ENCODE measurements around the gene KIDINS220.

DNA sequence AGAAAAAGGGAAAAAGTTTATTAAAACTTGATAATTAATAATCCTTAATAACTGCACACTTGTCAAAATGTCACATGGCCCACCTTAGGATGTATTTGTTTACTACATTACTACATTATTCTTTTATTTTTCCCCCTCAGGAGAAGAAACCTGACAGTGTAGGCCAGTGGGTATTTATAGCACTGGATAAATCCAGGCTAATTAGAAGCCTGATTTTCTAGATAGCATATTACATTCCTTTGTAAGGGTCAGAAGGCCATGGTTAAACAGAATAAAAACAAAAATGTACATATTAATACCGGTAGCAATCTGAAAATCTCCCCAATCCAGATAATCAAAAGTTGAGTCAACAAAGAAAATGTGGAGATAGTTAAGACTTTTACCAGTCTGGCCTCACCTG is 21.5 kb upstream of the KIDINS220 start:
- TF ChIP-seq, protein P1, sequence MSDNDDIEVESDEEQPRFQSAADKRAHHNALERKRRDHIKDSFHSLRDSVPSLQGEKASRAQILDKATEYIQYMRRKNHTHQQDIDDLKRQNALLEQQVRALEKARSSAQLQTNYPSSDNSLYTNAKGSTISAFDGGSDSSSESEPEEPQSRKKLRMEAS (IDR thresholded peaks at IDR 0.05) = no peak
- no peak for TF ChIP-seq SRF (IDR thresholded peaks at IDR 0.05; ENCODE audit: low read depth)
- no peak for TF ChIP-seq EZH2 (IDR thresholded peaks at IDR 0.05)
- TF ChIP-seq, protein P2, sequence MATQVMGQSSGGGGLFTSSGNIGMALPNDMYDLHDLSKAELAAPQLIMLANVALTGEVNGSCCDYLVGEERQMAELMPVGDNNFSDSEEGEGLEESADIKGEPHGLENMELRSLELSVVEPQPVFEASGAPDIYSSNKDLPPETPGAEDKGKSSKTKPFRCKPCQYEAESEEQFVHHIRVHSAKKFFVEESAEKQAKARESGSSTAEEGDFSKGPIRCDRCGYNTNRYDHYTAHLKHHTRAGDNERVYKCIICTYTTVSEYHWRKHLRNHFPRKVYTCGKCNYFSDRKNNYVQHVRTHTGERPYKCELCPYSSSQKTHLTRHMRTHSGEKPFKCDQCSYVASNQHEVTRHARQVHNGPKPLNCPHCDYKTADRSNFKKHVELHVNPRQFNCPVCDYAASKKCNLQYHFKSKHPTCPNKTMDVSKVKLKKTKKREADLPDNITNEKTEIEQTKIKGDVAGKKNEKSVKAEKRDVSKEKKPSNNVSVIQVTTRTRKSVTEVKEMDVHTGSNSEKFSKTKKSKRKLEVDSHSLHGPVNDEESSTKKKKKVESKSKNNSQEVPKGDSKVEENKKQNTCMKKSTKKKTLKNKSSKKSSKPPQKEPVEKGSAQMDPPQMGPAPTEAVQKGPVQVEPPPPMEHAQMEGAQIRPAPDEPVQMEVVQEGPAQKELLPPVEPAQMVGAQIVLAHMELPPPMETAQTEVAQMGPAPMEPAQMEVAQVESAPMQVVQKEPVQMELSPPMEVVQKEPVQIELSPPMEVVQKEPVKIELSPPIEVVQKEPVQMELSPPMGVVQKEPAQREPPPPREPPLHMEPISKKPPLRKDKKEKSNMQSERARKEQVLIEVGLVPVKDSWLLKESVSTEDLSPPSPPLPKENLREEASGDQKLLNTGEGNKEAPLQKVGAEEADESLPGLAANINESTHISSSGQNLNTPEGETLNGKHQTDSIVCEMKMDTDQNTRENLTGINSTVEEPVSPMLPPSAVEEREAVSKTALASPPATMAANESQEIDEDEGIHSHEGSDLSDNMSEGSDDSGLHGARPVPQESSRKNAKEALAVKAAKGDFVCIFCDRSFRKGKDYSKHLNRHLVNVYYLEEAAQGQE (IDR thresholded peaks at IDR 0.05; ENCODE audit: low read depth) = no peak
- TF ChIP-seq, protein P3, sequence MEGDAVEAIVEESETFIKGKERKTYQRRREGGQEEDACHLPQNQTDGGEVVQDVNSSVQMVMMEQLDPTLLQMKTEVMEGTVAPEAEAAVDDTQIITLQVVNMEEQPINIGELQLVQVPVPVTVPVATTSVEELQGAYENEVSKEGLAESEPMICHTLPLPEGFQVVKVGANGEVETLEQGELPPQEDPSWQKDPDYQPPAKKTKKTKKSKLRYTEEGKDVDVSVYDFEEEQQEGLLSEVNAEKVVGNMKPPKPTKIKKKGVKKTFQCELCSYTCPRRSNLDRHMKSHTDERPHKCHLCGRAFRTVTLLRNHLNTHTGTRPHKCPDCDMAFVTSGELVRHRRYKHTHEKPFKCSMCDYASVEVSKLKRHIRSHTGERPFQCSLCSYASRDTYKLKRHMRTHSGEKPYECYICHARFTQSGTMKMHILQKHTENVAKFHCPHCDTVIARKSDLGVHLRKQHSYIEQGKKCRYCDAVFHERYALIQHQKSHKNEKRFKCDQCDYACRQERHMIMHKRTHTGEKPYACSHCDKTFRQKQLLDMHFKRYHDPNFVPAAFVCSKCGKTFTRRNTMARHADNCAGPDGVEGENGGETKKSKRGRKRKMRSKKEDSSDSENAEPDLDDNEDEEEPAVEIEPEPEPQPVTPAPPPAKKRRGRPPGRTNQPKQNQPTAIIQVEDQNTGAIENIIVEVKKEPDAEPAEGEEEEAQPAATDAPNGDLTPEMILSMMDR (IDR thresholded peaks at IDR 0.05 in 2 of 3, conservative IDR thresholded peaks at IDR 0.05 in 1 of 3; ENCODE audit: borderline replicate concordance in 1 of 3, insufficient read depth in 1 of 3, low read depth in 2 of 3, low read length in 2 of 3) = no peak
- no peak for TF ChIP-seq CEBPB (IDR thresholded peaks at IDR 0.05; ENCODE audit: low read depth)
